Activated CD8-positive, alpha-beta T cell treated with anti-CD3 and anti-CD28 coated beads for 36 hours (primary cell): ENCODE results near the gene PMVK. TPM values are rescaled to one million over a fixed set of nuclear protein-coding genes. Genes with fewer than 3 reads are reported as not detected.
A peak's percentile ranks its signal among the peaks of the same experiment; 100 is the strongest.

Source experiments
- ATAC-seq: fragments of 200-7000 bp; cut with Tn5 transposase; one replicate; pipeline ENCODE4 v1.10.0; 2021; ENCODE audit warnings: mild to moderate bottlenecking, moderate library complexity
- CTCF ChIA-PET: fragments of 350-600 bp; sonication (Branson Sonifier 250); formaldehyde crosslinking; loops from one replicate; lab custom pipeline; 2021; ENCODE audit warnings: antibody characterized with exemption; lab: Charles Lee
- POLR2A ChIA-PET: fragments of 350-600 bp; sonication (Branson Sonifier 250); formaldehyde crosslinking; loops from one replicate; lab custom pipeline; 2021; ENCODE audit warnings: antibody characterized with exemption; lab: Charles Lee
- DNase-seq: peaks from one replicate; pipeline ENCODE4 v3.0.0-alpha.2; 2020
- H3K27ac Mint-ChIP-seq: one replicate; pipeline ENCODE4 v1.8.0; 2021; ENCODE audit warnings: mild to moderate bottlenecking, mixed read lengths
- H3K27me3 Mint-ChIP-seq: one replicate; pipeline ENCODE4 v1.8.0; 2021; ENCODE audit warnings: mixed read lengths
- H3K36me3 Mint-ChIP-seq: one replicate; pipeline ENCODE4 v1.8.0; 2021; ENCODE audit warnings: low read depth, mixed read lengths
- H3K4me1 Mint-ChIP-seq: one replicate; pipeline ENCODE4 v1.8.0; 2021; ENCODE audit warnings: low read depth, mixed read lengths
- H3K4me3 Mint-ChIP-seq: one replicate; pipeline ENCODE4 v1.8.0; 2021; ENCODE audit warnings: mild to moderate bottlenecking, moderate library complexity, mixed read lengths
- H3K9me3 Mint-ChIP-seq: one replicate; pipeline ENCODE4 v1.8.0; 2021; ENCODE audit warnings: mixed read lengths
- CTCF ChIP-seq: fragments of 200-600 bp; IDR thresholded peaks from one replicate; pipeline ENCODE4 v1.8.0; 2022; ENCODE audit warnings: antibody characterized with exemption, mild to moderate bottlenecking
- intact Hi-C: fragments of 100-400 bp; cut with micrococcal nuclease; formaldehyde crosslinking; loops from one replicate; pipeline ENCODE4 v1.10.0; 2022
- total RNA-seq, 2 experiments: library from RNA; stranded (reverse); gene quantifications; one replicate each; pipeline ENCODE4 v1.2.3, GENCODE V29; 2021

PMVK gene
- total RNA-seq, 2 experiments from 2014 or later = 32.3 to 33.2 TPM

GRCh38 chr1:154931940-154932487 is 4.5 kb downstream of the PMVK start:
- ATAC-seq = no peak
- ChIA-PET CTCF (interaction anchor here (1.1 kb wide), 1 partner anchor 9 kb away, joined by 3 read pairs; no protein-coding TSS in a partner anchor), POLR2A (no interaction called here)
- H3K9me3 Mint-ChIP-seq = no peaks in the 10 kb centered on the region
- H3K4me3 Mint-ChIP-seq = no peak overlapping the region
- H3K36me3 Mint-ChIP-seq = peaks cover 21% of the 10 kb centered on the region
- intact Hi-C loops = no loop called here
- no peak overlapping the region for H3K27ac Mint-ChIP-seq
- peaks cover 14% of the 10 kb centered on the region for H3K4me1 Mint-ChIP-seq
- no peaks in the 10 kb centered on the region for H3K27me3 Mint-ChIP-seq
- TF ChIP-seq CTCF = no peak
- DNase-seq = no peak

GRCh38 chr1:154926201-154926600 is 10.3 kb downstream of the PMVK start:
- no peaks in the 10 kb centered on the region for H3K9me3 Mint-ChIP-seq
- no peak overlapping the region for H3K4me3 Mint-ChIP-seq
- no peaks in the 10 kb centered on the region for H3K27me3 Mint-ChIP-seq
- POLR2A ChIA-PET = interaction anchor here (1.4 kb wide), 1 partner anchor 10 kb away, joined by 4 read pairs; the partner anchor contains the start of gene PMVK
- peaks cover 34% of the 10 kb centered on the region for H3K36me3 Mint-ChIP-seq
- H3K27ac Mint-ChIP-seq = no peak overlapping the region
- ATAC-seq (no peak), DNase-seq (no peak)
- TF ChIP-seq CTCF = no peak
- H3K4me1 Mint-ChIP-seq = peaks cover 2% of the 10 kb centered on the region
- CTCF ChIA-PET = no interaction called here
- intact Hi-C loops = no loop called here

- TF ChIP-seq CTCF = no peak
- Mint-ChIP-seq H3K4me3 (no peak overlapping the region), H3K36me3 (peaks cover 34% of the 10 kb centered on the region), H3K27ac (peak overlapping the region; percentile 13), H3K27me3 (no peaks in the 10 kb centered on the region), H3K9me3 (no peaks in the 10 kb centered on the region), H3K4me1 (peaks cover 2% of the 10 kb centered on the region)
- ATAC-seq (no peak), DNase-seq (no peak)
- intact Hi-C loops = no loop called here
- CTCF ChIA-PET = no interaction called here
- POLR2A ChIA-PET = no interaction called here
Observed at GRCh38 chr1:154925335-154926170, 11.0 kb downstream of the PMVK start.

GRCh38 chr1:154923695-154924094 is 12.8 kb downstream of the PMVK start:
- ChIA-PET CTCF (interaction anchor here (1.3 kb wide), 1 partner anchor 11 kb away, joined by 3 read pairs; no protein-coding TSS in a partner anchor), POLR2A (no interaction called here)
- Mint-ChIP-seq H3K9me3 (no peaks in the 10 kb centered on the region), H3K27me3 (no peaks in the 10 kb centered on the region), H3K36me3 (peaks cover 27% of the 10 kb centered on the region), H3K27ac (no peak overlapping the region), H3K4me1 (peaks cover 2% of the 10 kb centered on the region), H3K4me3 (no peak overlapping the region)
- intact Hi-C loops = no loop called here
- no peak for DNase-seq
- ATAC-seq = no peak
- no peak for TF ChIP-seq CTCF

GRCh38 chr1:154913273-154913672 is 23.2 kb downstream of the PMVK start:
- DNase-seq = no peak
- Mint-ChIP-seq H3K27ac (no peak overlapping the region), H3K9me3 (peaks cover 1% of the 10 kb centered on the region), H3K36me3 (peaks cover 8% of the 10 kb centered on the region), H3K4me1 (no peaks in the 10 kb centered on the region), H3K4me3 (no peak overlapping the region), H3K27me3 (no peaks in the 10 kb centered on the region)
- ATAC-seq = no peak
- intact Hi-C loops = no loop called here
- ChIA-PET POLR2A (no interaction called here), CTCF (interaction anchor here (1.2 kb wide), 1 partner anchor 31 kb away, joined by 3 read pairs; no protein-coding TSS in a partner anchor)
- TF ChIP-seq CTCF = no peak
